Stimulated activated CD4-positive, alpha-beta T cell treated with anti-CD3 and anti-CD28 coated beads, Interleukin-2, amount 100 ng/mL, for 48 hours (primary cell): ENCODE measurements around the gene MTREX.

Experiments
- DNase-seq, 2 donors: peaks; one replicate each; pipeline ENCODE4 v3.0.0-alpha.2; 2020

MTREX gene

GRCh38 chr5:55437452-55437851, 129.7 kb downstream of the MTREX start:
- no peak for DNase-seq

GRCh38 chr5:55437859-55438206, 130.0 kb downstream of the MTREX start:
- DNase-seq, result no peak

GRCh38 chr5:55438998-55439397, 131.2 kb downstream of the MTREX start:
- no peak for DNase-seq

GRCh38 chr5:55440188-55440646, 132.4 kb downstream of the MTREX start:
- no peak for DNase-seq

- no peak for DNase-seq
Measured at GRCh38 chr5:55441107-55441771, 133.4 kb downstream of the MTREX start.

- no peak for DNase-seq
Measured at GRCh38 chr5:55441954-55442353, 134.2 kb downstream of the MTREX start.

- DNase-seq, result no peak
Measured at GRCh38 chr5:55445791-55446190, 138.0 kb downstream of the MTREX start.

- DNase-seq, result no peak
Measured at GRCh38 chr5:55446640-55447351, 139.0 kb downstream of the MTREX start.

- DNase-seq, result no peak
Measured at GRCh38 chr5:55450050-55450765, 142.4 kb downstream of the MTREX start.

GRCh38 chr5:55451976-55452375, 144.2 kb downstream of the MTREX start:
- DNase-seq, result no peak

- DNase-seq, result no peak
Measured at GRCh38 chr5:55453211-55453610, 145.4 kb downstream of the MTREX start.

- DNase-seq, result no peak
Measured at GRCh38 chr5:55454282-55454681, 146.5 kb downstream of the MTREX start.

- no peak for DNase-seq
Measured at GRCh38 chr5:55456216-55456895, 148.6 kb downstream of the MTREX start.

GRCh38 chr5:55459572-55459971, 151.8 kb downstream of the MTREX start:
- no peak for DNase-seq

- no peak for DNase-seq
Measured at GRCh38 chr5:55463613-55464012, 155.8 kb downstream of the MTREX start.

GRCh38 chr5:55467862-55468551, 160.2 kb downstream of the MTREX start:
- no peak for DNase-seq

GRCh38 chr5:55469839-55470238, 162.1 kb downstream of the MTREX start:
- DNase-seq, result no peak

- no peak for DNase-seq
Measured at GRCh38 chr5:55470282-55470681, 162.5 kb downstream of the MTREX start.

- no peak for DNase-seq
Measured at GRCh38 chr5:55471468-55471867, 163.7 kb downstream of the MTREX start.

- DNase-seq, result no peak
Measured at GRCh38 chr5:55472642-55473041, 164.9 kb downstream of the MTREX start.
